Activated CD4-positive, alpha-beta T cell treated with anti-CD3 and anti-CD28 coated beads, Interleukin-2, amount 50 U/mL, for 24 hours (primary cell): ENCODE results near the gene SKI.
A peak's percentile ranks its signal among the peaks of the same experiment; 100 is the strongest.
"Not testable (repeated sequence)": the region's sequence is repeated elsewhere in the genome, so short reads cannot be mapped to it uniquely, and the experiment has no call there.

Experiments used
- DNase-seq, 2 donors: peaks; one replicate each; pipeline ENCODE4 v3.0.0-alpha.2; 2020; ENCODE audit warnings: low read depth in 1 of 2, low spot score in 1 of 2

The SKI gene

GRCh38 chr1:2290595-2291510 is 62.7 kb downstream of the SKI start:
- DNase-seq, result peak; percentile 51 to 76

DNA sequence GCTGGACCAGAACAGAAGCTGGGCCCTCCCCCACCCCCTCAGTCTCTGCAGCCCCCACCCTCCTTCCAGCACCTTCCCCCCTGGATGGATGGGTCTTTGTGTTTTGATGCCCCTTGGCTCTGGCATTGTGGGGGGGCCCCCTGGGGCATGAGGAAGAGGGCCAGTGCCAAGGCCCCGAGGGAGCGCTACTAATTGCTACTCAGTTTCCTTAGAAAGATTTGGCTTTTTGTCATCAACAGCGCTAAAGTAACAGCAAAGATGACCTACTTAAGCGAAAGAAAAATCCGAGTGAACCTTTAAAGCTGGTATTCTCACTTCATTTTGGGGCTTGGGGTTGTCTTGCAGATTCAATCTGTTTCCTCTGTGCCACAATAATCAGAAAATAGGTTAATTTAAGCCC is 63.5 kb downstream of the SKI start:
- no peak for DNase-seq

DNA sequence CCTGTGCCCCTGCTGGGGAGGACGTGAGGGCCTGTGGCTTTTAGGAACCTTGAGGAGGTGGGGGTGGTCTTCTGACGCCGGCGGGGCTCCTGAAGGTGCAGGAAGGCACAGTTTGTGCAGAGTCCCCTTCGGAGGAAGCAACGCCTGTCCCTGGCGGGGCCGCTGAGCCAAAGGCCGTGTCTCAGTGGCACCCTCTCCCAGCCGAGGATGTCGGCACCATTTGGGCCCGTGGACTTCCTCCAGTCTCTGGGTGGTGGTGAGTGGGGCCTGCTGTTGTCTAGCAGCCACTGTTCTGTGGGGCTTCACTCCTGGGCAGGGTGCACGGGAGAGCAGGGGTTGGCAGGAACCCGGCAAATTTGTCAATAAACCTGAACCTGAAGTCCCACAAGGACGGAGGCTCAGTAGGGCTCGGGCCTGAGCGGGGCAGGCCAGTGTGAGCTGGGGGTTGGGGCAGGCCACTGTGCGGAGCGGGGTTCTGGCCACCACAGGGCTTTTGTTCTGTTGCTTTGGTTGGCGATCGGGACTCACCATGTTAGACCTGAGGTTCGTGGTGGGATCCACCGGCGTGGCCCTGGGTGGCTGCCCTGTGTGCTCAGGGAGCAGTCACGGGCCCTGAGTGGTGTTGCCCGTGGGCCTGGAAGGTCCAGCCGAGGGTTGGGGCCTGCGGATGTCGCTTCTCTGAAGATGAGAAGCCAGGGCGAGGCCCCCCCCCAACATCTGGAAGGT is 64.8 kb downstream of the SKI start:
- DNase-seq, result no peak

- DNase-seq, result no peak
These were observed 66.1 kb downstream of the SKI start for GRCh38 chr1:2294033-2294724.

GRCh38 chr1:2294725-2295078 is 66.6 kb downstream of the SKI start:
- no peak for DNase-seq

DNA sequence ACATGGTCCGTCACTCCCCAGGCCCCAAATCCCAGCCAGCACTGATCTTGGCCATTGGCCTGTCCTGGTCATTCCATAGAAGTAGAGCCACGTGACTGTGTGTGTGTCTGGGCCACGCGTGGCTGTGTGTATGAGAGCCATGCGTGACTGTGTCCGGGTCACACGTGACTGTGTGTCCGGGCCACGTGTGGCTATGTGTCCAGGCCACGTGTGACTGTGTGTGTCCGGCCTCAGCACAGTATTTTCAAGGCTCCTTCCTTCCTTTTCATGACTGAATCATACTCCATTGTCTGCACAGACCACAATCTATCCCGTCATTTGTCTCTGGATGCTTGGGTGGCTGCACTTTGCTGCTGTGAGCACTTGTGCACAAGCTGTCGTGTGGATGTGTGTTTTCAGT is 67.4 kb downstream of the SKI start:
- DNase-seq, result no peak

- not testable (repeated sequence) for DNase-seq
These were observed 68.1 kb downstream of the SKI start for GRCh38 chr1:2296211-2296610.

- DNase-seq, result no peak
These were observed 68.5 kb downstream of the SKI start for GRCh38 chr1:2296614-2297013.

GRCh38 chr1:2297246-2298011 is 69.3 kb downstream of the SKI start:
- DNase-seq, result no peak

GRCh38 chr1:2298685-2299084 is 70.6 kb downstream of the SKI start:
- DNase-seq, result no peak

- no peak for DNase-seq
These were observed 71.1 kb downstream of the SKI start for GRCh38 chr1:2299131-2299627.

GRCh38 chr1:2300004-2300771 is 72.1 kb downstream of the SKI start:
- DNase-seq, result peak; percentile 55 to 76

DNA sequence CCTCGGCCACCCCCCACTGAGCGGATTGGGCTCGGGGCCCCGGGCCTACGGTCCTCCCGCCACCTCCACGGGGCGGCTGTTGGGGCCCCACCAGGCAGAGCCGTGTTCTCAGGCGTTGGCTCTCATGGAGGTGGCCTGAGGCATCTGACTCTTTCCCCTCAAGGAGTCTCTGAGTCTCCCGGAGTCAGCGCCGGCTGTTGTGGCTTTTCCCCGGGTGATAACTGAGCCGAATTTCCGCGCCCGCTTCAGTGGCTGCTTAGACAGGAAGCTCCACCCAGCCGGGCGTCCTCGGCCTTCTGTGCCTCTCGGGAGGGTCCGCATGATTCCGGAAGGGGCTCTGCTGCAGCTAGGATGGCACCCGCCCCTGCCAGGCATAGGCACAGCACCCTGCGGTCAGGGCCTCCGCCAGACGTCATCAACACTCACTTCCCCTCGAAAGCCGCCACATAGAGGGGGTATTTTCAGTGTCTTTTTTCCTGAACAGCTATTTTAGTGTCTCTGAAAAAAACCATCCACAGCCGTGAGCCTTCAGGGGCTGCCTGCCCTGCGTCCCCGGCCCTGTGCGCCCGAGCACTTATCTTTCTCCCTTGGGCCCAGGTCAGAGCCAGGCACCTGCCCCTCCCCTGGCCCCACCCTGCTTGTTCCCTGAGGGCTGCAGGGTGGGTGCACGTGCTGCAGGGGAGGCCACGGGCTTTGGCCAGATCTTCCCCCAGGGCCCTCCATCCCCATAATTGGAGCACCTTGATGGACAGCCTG is 72.9 kb downstream of the SKI start:
- DNase-seq, result peak; percentile 53 to 76

DNA sequence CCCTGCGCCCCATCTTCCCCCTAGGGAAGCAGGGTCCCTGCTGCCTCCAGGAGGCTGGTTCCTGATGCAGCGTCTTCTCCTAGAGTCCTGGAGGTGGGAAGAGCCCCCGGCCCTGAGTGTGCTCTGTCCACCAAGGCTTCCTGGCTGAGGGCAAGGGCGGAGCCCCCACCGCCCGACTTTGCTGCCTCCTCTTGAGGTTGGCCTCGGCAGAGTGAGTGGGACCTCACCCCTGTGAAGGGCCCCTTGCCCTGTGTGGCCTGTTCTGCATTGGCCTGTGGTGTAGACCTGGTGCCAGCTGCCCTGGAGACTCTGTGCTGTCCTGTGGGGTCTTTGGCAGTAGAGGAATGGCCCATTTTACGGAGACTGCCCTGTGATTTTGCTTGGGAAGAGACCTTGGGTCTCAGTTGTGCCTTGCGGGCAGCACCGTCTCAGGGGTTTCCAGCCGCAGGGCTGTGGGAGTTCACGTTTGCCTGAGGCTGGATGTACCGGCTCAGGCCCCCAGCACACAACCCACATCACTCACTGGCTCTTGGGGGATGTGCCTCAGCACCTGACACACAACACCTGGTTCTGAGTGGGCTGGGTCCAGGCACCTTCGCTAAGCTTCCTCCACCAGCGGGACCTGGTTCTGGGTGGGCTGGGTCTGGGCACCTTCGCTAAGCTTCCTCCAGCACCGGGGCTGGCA is 73.6 kb downstream of the SKI start:
- no peak for DNase-seq

DNA sequence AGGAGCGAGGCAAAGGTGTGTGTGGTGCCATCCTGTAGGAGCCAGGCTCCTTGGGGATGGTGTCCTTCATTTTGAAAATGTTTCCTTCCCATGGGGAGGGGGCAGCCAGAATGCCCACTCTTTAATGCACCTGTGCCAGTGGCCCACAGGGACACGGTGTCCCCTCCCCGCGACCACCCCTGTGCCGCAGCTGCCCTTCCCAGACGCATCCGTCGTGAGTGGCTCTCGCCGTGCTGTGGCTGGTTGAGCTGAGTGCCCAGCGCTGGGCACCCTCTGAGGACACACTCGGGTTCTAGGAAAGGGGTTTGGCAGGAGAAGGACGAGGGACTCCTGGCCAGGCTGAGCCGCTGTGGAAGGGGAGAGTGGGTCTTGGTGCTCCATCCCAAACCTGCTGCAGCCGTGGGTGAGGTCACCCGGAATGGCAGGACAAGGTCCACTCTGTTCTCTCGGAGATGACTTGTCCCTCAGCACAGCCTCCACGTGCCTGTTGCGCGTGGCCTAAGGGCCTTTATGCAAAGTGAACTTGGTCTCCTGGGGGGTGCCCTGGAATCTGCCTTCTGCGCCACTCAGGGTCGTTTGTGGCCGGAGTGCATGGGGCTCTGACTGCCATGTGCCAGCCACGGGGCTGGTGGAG is 74.3 kb downstream of the SKI start:
- no peak for DNase-seq

GRCh38 chr1:2303016-2303775 is 75.1 kb downstream of the SKI start:
- DNase-seq, result no peak

DNA sequence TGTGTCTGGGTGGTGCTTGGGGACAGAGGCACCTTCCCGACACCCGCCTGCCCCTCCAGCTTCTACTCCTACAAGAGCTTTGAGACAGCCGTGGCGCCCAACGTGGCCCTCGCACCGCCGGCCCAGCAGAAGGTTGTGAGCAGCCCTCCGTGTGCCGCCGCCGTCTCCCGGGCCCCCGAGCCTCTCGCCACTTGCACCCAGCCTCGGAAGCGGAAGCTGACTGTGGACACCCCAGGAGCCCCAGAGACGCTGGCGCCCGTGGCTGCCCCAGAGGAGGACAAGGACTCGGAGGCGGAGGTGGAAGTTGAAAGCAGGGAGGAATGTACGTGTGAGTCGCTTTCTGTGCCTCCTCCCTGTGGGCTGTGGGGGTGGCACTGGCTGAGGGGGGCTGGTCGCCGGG is 75.7 kb downstream of the SKI start:
- no peak for DNase-seq

DNA sequence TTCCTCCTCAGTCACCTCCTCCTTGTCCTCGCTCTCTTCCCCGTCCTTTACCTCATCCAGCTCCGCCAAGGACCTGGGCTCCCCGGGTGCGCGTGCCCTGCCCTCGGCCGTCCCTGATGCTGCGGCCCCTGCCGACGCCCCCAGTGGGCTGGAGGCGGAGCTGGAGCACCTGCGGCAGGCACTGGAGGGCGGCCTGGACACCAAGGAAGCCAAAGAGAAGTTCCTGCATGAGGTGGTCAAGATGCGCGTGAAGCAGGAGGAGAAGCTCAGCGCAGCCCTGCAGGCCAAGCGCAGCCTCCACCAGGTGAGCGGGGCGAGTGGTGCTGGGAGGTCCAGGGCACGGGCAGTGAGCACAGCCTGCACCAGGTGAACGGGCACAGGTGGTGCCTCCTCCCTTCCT is 76.2 kb downstream of the SKI start:
- DNase-seq, result no peak
